GM19467 (cell line): ENCODE results near the gene RNF212.
"Not testable (repeated sequence)": the region's sequence is repeated elsewhere in the genome, so short reads cannot be mapped to it uniquely, and the experiment has no call there.

Source experiments
- ATAC-seq: cut with Tn5 transposase; IDR thresholded peaks from one replicate; pipeline ENCODE4 v1.9.1; 2021; ENCODE audit warnings: mild to moderate bottlenecking, moderate library complexity; ENCODE audit not compliant: unreplicated experiment

The RNF212 gene

DNA sequence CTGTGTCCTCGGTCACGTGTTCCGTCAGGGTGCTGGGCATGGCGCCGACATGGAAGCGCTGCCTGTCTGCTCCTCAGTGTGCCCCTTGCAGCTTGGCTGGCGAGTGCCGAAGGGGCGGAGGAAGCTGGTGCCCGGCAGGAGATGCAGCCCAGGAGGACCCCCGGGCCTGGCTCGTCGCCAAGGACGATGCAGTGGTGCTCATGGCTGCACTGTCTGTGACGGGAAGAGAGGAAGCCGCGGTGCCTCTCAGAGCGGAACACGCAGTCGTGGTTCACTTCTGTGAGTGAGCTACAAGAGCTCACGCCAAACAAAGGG is 63.8 kb downstream of the RNF212 start:
- ATAC-seq: no peak

GRCh38 chr4:1048773-1049590 is 64.4 kb downstream of the RNF212 start:
- no peak for ATAC-seq

DNA sequence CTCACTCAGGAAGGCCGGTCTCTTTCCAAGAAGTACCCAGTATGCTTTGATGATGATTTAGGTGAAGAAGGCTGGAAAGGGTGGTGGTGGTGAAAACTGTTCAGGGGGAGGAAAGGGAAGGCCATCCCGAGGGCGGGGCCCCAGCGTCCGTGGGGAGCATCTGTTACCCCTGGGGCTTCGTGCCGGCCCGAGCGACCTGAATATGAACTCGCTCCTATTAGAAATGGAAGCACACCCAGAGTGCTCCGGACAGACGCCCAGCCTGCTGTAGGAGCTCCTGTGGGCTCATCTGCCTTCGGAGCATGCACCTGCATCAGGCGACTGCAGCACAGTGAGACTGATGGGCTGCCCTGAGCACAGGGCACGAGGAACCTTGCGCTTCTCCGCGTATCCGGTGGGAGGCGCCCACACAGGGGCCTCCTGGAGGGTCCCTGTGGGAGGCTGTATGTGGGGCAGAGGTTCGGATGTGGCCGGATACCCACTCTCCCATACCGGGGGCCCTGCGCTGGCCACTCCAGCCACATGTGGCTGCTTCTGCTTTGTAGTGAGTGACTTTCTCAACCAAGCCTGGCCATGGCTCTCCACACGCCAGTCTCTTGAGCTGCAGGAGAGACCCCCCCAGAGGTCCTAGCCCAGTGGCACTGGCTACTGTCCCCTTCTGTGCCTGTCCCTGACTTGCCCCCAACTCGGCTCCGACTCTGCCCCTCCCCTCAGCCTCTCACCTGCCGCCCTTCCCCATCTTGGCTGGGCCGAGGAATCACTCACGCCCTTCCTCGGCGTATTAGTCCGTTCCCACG is 65.2 kb downstream of the RNF212 start:
- no peak for ATAC-seq

DNA sequence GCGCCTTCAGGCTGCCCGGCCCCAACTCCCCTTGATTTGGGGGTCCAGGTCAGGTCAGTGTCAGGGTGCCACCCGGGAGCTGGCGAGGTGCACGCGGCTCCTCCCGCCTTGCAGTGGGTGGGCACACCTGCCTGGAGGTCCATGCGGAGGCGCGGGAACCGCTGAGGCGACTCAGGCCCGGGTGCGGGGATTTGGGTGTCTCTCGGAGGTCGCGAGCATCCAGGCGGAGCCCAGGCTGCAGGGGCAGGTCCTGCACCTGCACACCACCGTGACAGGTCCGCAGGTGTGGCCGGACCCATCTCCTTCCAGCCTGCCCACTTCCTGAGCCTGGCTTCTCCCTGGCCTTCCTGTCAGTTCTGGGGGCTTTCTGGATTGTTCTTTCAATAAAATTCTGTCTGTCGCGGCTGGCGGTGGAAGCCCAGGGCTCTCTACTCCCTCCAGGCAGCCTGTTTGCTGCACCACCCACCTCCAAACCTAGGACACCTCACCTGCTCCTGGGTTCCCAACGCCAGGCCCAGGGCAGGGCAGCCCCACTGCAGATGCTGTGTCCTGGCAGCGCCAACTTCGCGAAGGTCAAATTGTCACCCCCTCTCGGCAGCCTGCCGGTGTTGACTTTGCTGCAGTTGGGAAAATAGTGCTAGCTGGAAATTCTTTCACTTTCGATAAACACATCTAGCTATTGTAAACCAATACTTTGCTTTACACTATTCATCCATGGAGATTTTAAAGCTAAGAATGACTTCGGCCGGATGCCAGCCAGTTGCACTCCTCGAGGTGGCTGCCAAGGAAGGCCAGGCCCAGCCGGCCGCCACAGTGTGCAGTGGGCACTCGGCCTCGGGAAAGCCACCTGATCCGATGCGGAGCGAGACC is 66.0 kb downstream of the RNF212 start:
- ATAC-seq: no peak

DNA sequence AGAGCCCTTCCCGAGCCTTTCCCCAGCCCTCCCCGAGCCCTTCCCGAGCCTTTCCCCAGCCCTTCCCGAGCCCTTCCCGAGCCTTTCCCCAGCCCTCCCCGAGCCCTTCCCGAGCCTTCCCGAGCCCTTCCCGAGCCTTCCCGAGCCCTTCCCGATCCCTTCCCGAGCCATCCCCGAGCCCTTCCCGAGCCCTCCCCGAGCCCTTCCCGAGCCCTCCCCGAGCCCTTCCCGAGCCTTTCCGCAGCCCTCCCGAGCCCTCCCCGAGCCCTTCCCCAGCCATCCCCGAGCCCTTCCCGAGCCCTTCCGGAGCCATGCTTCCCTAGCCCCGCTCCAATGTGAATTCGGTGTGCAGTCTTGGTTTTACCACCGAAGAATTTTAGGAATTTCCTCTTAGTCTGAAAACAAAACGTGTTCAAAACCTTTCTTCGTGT is 66.8 kb downstream of the RNF212 start:
- ATAC-seq: not testable (repeated sequence)

GRCh38 chr4:1045595-1046201 is 67.7 kb downstream of the RNF212 start:
- ATAC-seq: no peak

GRCh38 chr4:1045193-1045594 is 68.2 kb downstream of the RNF212 start:
- no peak for ATAC-seq

- ATAC-seq: no peak
These were observed 68.7 kb downstream of the RNF212 start for GRCh38 chr4:1044469-1045192.

GRCh38 chr4:1043651-1044468 is 69.5 kb downstream of the RNF212 start:
- no peak for ATAC-seq

- no peak for ATAC-seq
These were observed 70.2 kb downstream of the RNF212 start for GRCh38 chr4:1043162-1043561.

DNA sequence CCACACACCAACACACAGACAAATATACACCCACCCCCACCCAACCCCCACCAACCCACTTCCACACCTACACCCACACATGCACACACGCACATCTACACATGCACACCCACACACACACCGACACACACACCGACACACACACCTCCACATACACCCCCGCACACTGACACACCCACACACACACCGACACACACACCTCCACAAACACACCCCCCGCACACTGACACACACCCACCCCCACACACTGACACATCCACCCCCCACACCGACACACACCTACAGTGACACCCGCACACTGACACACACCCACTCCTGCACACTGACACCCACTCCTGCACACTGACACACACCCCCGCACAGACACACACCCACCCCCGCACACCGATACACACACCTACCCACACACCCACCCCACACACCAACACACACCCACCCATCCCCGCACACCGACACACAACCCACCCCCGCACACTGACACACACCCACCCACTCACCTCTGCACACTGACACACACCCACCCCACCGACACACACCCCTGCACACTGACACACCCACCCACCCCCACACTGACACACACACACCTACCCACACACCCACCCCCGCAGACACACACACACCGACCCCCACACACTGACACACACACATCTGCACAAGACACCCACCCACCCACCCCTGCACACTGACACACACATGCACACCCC is 70.9 kb downstream of the RNF212 start:
- no peak for ATAC-seq

- ATAC-seq: no peak
These were observed 71.4 kb downstream of the RNF212 start for GRCh38 chr4:1041936-1042330.

GRCh38 chr4:1041147-1041935 is 72.0 kb downstream of the RNF212 start:
- no peak for ATAC-seq

DNA sequence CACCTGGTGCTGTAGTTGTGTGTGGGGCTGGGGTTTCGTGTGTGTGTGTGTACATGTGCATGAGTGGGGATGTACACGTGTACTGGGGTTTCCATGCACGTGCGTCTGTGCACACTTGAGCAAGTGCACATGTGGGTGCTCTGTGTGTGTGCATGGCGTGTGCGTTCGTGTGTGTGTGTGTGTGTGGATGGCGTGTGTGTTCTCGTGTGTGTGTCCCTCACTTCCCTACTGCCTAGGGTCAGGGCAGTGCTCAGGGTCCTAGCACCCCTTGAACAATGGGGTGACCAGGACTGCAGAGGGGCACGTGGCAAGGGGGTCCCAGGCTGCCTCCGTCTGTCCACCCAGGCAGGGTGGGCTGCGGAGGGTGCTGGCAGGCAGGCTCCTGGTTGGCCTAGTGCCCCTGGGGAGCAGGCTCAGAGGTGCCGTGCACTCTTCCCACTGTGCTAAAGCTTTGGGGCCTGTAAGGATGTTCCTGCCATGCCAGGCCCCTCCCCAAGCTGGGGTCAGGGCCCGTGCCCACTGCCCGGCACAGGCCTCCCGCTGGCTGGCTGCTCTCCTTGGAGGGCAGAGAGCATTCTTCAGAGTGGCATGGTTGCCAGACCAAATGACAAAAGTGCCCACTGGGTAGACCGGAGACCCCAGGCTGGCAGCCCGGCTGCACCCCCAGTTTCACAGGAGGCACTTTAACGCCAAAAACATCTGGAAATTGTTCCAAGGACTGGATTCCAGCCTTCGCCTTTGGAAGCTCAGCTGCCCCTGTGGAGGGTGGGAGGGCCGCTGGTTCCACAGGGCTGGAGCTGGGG is 72.8 kb downstream of the RNF212 start:
- no peak for ATAC-seq

DNA sequence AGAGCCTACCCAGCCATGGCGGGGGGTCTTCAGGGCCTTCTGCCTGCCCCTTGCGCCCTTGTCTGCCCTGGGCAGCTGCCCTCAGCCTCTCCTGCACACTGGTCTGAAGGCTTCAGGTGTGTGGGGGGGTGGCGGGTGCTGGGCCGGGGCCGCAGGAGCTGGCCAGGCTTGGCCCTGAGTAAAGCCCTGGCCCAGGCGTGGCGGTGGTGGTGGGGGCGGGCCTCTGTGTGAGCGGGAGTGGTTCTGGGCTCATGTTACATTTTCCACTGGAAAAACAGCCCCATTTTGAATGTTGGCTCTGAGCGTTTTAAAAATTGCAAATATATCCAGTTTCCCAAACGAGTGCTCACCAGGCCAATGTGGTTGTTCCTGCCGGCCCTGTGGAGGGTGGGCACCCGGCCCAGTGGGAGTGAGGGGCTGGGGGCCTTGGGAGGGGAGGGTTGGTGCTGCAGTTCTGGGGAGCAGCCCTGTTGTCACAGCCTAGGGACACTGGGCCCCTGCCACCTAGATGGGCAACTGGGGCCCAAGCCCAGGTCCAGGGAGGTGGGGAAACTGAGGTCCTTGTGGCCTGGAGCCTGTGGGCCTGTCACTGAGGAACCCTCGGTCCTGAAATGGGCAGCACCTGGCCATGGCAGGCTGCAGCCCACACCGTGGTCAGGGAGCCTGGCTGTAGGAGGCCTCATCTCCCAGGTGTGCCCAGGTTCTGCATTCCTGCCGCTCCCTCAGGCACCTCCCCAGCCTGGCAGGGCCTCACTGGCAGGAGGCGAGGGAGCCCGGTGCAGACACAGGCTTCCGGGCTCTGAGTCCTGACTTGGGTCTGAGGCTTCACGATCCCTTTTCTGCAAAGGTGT is 73.6 kb downstream of the RNF212 start:
- no peak for ATAC-seq

DNA sequence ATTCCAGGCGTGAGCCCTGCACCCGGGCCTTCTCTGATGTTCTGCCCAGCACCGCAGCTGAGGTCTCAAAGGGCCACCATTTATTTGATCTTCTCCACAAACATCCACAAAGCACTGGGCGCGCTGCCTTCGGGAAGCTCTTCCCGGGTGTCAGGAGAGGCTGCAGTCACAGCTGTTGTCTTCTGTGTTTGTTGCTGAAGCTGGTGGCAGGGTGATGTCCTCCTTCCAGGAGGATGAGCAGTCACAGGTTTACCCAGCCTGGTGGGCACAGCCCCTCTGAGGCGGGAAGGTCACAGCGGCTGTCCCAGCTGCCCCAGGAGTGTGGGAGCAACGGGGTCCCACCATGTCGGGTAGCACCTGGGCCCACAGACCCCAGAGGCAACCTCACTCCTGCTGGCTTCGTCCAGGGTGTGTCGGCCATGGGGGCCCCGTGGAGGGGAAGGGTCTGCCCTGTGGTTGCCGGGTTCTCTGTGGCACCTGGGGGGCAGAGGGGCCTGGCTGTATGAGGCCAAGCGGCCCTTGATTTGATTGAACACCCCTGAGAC is 74.3 kb downstream of the RNF212 start:
- no peak for ATAC-seq
